Measurements from ENCODE around the gene NHS.

DNA sequence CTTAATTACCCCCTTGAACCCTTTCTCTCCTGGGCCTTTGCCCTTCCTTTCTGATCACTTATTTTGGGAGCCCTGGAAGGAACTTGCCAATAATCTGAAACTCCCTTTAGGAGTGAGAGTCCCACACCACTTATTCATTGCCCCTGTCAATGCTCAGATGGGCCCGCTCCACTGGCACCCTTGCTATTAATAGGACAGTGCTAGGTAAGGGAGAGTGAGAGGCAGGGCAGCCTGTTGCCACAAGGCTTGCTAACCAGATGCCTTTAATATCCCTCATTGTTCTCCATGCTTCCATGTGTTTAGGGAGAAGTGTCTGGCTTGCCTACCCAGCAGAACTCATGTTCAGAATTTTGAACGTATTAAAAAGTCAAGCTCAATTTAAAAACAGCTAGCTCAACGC, 1.7 kb upstream of the NHS start:
- TF ChIP-seq CTCF (IDR thresholded peaks at IDR 0.05) (no peak), ZFX (IDR thresholded peaks at IDR 0.05; ENCODE audit: borderline replicate concordance) (no peak)
